Colonic mucosa (tissue), 4 donors: ENCODE measurements around the gene SLC6A11. TPM values are rescaled to one million over a fixed set of nuclear protein-coding genes. Genes with fewer than 3 reads are reported as not detected.

ENCODE experiments used
- DNase-seq: peaks from one replicate; pipeline ENCODE4 v3.0.0-alpha.2; 2020
- H3K27ac ChIP-seq: fragments of 200-600 bp; one replicate; pipeline ENCODE4 v1.8.0; 2021
- H3K27me3 ChIP-seq: fragments of 200-600 bp; one replicate; pipeline ENCODE4 v1.8.0; 2021
- H3K36me3 ChIP-seq: fragments of 200-600 bp; one replicate; pipeline ENCODE4 v1.8.0; 2021
- H3K4me1 ChIP-seq: fragments of 200-600 bp; one replicate; pipeline ENCODE4 v1.8.0; 2021; ENCODE audit warnings: mild to moderate bottlenecking
- H3K4me3 ChIP-seq: fragments of 200-600 bp; one replicate; pipeline ENCODE4 v1.8.0; 2021
- H3K9ac ChIP-seq, 2 donors: one replicate each; pipeline ENCODE4 v1.7.0; 2013; ENCODE audit warnings: control low read depth in 2 of 2, low read depth in 2 of 2, low read length in 2 of 2
- H3K9me3 ChIP-seq: fragments of 200-600 bp; one replicate; pipeline ENCODE4 v1.8.0; 2021
- intact Hi-C: fragments of 100-400 bp; cut with DNase I; formaldehyde crosslinking; loops from one replicate; pipeline ENCODE4 v1.14.1; 2022
- total RNA-seq, 2 donors: library from RNA; stranded (reverse); fragmentation: NEBNext Ultra II Directional in 1 of 2; extraction: Animal tissue kit (Norgen Biotek cat#: 25700) in 1 of 2; gene quantifications; one replicate each; pipeline ENCODE4 v1.2.1, GENCODE V29; 2021
- TF ChIP-seq, protein P1 (sequence below): fragments of 200-600 bp; IDR thresholded peaks from one replicate; pipeline ENCODE4 v1.8.0; 2022; ENCODE audit warnings: antibody characterized with exemption, mild to moderate bottlenecking
- donor health status: healthy.
- donor health status: DM: no; HTN: no; CAD: no.
- donor health status: DM: no; HTN: no; CAD: no.

SLC6A11 gene
- total RNA-seq, 2 donors from 2014 or later, result not detected

DNA sequence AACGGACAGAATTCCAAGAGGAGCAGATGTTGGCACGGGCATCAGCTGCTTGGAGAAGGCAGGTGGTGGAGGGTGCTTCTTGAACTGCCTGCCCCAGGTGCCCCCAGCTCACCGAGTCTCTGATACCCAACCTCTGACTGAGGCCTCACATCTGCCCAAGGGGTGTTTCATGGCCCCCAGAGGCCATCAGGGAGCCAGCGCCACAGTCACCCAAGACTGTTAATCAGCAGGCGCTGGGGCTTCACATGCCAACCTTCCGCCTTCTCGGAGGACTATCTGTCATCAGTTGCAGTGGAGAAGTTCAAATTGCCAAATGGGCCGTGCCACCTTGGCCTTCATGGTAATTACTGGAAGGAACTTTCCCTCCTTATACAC lies 114.6 kb downstream of the SLC6A11 start:
- H3K36me3 ChIP-seq, result no peaks in the 10 kb centered on the region
- no peak overlapping the region for H3K9ac ChIP-seq
- intact Hi-C loops, result no loop called here
- TF ChIP-seq, protein P1, sequence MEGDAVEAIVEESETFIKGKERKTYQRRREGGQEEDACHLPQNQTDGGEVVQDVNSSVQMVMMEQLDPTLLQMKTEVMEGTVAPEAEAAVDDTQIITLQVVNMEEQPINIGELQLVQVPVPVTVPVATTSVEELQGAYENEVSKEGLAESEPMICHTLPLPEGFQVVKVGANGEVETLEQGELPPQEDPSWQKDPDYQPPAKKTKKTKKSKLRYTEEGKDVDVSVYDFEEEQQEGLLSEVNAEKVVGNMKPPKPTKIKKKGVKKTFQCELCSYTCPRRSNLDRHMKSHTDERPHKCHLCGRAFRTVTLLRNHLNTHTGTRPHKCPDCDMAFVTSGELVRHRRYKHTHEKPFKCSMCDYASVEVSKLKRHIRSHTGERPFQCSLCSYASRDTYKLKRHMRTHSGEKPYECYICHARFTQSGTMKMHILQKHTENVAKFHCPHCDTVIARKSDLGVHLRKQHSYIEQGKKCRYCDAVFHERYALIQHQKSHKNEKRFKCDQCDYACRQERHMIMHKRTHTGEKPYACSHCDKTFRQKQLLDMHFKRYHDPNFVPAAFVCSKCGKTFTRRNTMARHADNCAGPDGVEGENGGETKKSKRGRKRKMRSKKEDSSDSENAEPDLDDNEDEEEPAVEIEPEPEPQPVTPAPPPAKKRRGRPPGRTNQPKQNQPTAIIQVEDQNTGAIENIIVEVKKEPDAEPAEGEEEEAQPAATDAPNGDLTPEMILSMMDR, result no peak
- H3K4me3 ChIP-seq, result no peak overlapping the region
- no peak overlapping the region for H3K27ac ChIP-seq
- DNase-seq, result no peak
- H3K4me1 ChIP-seq, result no peaks in the 10 kb centered on the region
- H3K27me3 ChIP-seq, result no peaks in the 10 kb centered on the region
- H3K9me3 ChIP-seq, result no peaks in the 10 kb centered on the region

DNA sequence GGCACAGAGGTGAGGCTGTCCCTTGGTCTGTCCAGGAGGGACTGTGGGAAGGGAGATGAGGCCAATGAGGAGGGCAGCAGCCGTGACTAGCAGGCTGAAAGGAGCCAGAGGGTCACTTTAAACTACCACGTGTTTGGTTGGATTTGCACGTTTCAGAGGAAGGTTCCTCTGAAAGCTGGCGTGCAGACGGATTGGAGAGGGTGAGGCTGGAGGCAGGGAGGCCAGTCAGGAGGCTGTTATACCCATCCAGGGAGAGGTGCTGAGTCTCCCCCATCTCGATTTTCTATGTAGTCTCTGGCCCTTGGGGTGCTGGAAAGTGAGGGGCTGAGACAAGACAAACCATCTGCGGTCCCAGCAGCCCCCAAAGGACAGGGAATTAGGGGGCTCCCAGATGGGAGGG lies 116.6 kb downstream of the SLC6A11 start:
- no peaks in the 10 kb centered on the region for H3K4me1 ChIP-seq
- DNase-seq, result no peak
- no peak overlapping the region for H3K9ac ChIP-seq
- no peaks in the 10 kb centered on the region for H3K27me3 ChIP-seq
- H3K9me3 ChIP-seq, result no peaks in the 10 kb centered on the region
- H3K4me3 ChIP-seq, result no peak overlapping the region
- intact Hi-C loops, result no loop called here
- TF ChIP-seq, protein P1, result no peak
- H3K27ac ChIP-seq, result no peak overlapping the region
- no peaks in the 10 kb centered on the region for H3K36me3 ChIP-seq

DNA sequence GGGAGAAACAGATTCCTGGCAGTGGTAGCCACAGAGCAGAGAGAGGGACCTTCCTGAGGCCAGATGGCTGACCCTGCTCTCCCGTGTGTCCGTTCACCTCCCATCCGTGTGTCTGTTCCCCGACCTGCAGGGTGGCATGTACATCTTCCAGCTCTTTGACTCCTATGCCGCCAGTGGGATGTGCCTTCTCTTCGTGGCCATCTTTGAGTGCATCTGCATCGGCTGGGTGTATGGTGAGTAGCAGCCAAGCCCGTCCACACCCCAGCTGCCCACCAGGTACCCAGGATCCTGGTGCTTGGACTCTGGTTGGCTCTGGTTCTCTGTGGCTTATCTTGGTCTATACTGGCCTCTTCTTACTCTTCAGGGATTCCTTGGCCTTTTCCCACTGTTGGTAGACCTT lies 117.0 kb downstream of the SLC6A11 start:
- Histone ChIP-seq H3K27ac (no peak overlapping the region), H3K4me1 (no peaks in the 10 kb centered on the region), H3K36me3 (no peaks in the 10 kb centered on the region), H3K9me3 (no peaks in the 10 kb centered on the region), H3K27me3 (no peaks in the 10 kb centered on the region), H3K4me3 (no peak overlapping the region), H3K9ac (no peak overlapping the region)
- no peak for DNase-seq
- intact Hi-C loops, result no loop called here
- TF ChIP-seq, protein P1, result no peak

DNA sequence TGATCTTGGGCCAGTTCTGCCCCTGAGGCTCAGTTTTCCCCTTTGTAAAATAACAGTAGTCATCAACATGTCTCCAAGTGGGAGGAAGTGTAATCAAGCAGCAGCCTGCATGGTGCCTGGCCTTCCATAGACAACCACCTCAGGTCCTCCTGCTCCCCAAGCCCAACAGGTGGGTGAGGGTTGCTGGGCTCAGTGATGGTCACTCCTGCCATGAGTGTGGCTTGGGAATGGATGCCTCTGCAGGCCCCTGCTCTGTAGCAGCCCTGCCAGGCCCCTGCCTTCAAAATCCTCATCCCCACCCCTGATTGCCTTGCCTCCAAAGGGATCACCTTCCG lies 117.4 kb downstream of the SLC6A11 start:
- Histone ChIP-seq H3K36me3 (no peaks in the 10 kb centered on the region), H3K27me3 (no peaks in the 10 kb centered on the region), H3K4me1 (no peaks in the 10 kb centered on the region), H3K9ac (no peak overlapping the region), H3K4me3 (no peak overlapping the region), H3K9me3 (no peaks in the 10 kb centered on the region), H3K27ac (no peak overlapping the region)
- DNase-seq, result no peak
- intact Hi-C loops, result no loop called here
- TF ChIP-seq, protein P1, result no peak

DNA sequence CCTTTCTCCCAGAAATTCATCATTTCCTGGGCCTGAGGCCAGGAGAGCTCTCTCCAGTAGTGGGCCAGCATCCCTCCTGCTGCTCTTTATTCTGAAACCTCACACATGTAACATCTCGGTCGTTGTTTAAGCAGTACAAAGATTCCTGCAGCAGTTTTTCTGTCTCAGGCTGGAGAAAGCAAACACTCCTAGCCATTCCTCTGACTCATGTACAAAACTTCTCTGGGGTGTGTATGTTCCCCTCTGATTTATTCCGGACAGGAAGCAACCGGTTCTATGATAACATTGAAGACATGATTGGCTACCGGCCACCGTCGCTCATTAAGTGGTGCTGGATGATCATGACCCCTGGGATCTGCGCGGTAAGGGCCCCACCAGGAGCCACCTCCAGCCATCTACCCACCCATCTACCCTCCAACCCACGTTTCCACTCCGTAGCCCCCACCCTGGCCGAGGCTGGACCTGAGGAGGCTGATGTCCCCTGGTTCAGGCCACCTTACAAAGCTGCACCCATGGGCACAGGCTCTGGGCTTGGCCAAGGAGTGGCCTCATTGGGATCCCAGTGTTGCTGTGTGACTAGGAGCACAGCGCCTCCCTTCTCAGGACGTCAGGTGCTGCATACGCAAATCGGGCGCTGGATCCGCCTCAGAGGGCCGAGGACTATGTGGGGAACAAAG lies 117.9 kb downstream of the SLC6A11 start:
- intact Hi-C loops, result no loop called here
- H3K4me1 ChIP-seq, result no peaks in the 10 kb centered on the region
- H3K27ac ChIP-seq, result no peak overlapping the region
- H3K27me3 ChIP-seq, result no peaks in the 10 kb centered on the region
- TF ChIP-seq, protein P1, result no peak
- H3K4me3 ChIP-seq, result no peak overlapping the region
- H3K9ac ChIP-seq, result no peak overlapping the region
- no peak for DNase-seq
- H3K9me3 ChIP-seq, result no peaks in the 10 kb centered on the region
- H3K36me3 ChIP-seq, result no peaks in the 10 kb centered on the region
